NCI-H2196 treated with DMSO at 0.1 percent for 48 hours (cell line): ENCODE results near the gene CAAP1.
"Not testable (repeated sequence)": the region's sequence is repeated elsewhere in the genome, so short reads cannot be mapped to it uniquely, and the experiment has no call there.

Experiments used
- DNase-seq: peaks from one replicate; lab custom pipeline; 2025; ENCODE audit not compliant: unreplicated experiment; lab: John Stamatoyannopoulos, UW

Gene CAAP1

DNA sequence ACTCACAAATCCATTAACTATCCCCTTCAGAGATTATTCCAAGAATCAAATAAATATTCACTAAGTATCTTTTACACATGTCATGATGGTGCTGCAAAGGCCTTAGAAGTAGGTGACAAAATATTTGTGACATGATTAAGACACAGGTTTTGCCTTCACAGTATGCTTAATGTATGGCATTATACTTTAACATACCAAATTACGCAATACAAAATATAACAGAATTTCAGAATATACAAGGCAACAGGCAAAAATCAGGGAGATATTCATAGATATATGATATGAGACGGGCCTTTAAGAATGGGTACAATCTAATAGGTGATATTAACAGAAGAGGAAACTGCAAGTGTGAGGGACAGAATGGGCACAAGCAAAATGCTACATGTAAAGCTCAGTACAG is 41.6 kb downstream of the CAAP1 start:
- DNase-seq: no peak

DNA sequence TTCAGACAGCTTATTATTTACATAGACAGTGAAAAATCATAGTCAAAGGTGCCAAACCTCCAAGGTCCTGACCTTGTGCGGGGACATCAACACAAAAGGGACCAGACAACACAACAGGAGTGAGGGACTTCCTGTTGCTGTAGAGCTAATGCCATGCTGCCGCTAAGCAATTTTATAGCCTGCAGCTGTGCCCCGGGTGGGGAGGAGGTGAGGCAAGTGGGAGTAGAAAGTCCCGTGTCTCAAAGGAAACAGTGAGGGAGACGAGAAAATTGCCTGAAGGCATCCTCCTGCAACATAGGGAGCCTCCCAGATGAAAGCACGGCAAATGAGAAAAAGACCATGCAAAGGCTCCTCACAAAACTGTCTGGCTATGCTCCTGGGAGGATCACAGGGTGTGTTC is 58.8 kb downstream of the CAAP1 start:
- DNase-seq: no peak

DNA sequence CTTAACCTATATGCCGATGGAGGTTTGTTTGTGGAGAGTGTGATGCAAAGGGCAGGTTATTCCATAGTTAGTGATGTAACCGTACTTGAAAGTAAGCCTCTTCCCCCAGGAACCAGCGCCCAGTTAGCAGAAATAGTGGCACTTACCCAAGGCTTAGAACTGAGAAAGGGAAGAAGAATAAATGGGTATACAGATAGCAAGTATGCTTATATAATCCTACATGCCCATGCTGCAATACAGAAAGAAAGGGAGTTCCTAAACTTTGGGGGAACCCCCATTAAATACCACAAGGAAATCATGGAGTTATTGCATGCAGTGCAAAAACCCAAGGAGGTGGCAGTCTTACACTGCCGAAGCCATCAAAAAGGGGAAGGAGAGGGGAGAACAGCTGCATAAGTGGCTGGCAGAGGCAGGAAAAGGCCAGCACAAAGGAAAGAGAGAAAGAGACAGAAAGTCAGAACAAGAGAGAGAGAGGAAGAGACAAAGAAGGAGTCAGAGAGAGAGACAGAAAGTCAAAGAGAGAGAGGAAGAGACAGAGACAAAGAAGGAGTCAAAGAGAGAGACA is 64.1 kb downstream of the CAAP1 start:
- not testable (repeated sequence) for DNase-seq

- DNase-seq: no peak
These were observed 77.8 kb downstream of the CAAP1 start for GRCh38 chr9:26814799-26815198.

DNA sequence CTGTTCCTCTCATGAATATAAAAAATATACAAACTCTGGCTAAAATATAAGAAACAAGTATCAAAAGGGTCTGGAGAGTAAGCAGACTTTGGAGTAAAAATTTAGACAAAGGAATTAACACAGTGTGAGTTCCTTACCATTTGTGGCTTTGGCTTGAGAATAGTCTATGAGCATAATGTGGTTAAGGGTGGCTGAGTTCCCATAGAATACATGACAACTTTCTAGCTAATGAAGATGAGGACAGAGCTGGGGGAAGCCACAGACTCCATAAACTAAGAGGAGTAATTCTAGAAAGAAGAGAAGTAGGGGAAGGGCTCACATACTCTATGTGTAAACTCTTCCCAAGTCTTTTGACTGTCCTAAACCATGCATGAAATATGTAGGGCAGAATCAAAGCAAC is 79.4 kb downstream of the CAAP1 start:
- no peak for DNase-seq

- DNase-seq: no peak
These were observed 80.4 kb downstream of the CAAP1 start for GRCh38 chr9:26812217-26812616.

GRCh38 chr9:26811106-26811505 is 81.5 kb downstream of the CAAP1 start:
- DNase-seq: no peak

DNA sequence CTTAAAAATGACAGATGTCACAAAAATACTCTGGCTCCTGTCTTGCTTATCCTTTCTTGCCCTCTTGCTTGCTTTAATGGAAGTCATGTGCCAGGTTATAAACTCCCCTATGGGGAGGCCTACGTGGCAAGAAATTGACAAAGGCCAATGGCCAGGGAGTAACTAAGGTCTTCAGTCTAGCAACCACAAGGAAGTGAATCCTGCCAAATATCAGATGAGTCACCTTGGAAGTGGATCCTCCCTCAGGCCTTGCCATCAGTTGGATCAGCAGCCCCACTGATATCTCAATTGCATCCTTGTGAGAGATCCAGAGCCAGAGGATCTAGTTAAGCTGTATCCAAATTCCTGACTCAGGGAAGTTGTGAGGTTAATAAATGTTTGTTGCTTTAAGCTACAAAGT is 82.8 kb downstream of the CAAP1 start:
- no peak for DNase-seq

- DNase-seq: no peak
These were observed 85.4 kb downstream of the CAAP1 start for GRCh38 chr9:26807161-26807560.

DNA sequence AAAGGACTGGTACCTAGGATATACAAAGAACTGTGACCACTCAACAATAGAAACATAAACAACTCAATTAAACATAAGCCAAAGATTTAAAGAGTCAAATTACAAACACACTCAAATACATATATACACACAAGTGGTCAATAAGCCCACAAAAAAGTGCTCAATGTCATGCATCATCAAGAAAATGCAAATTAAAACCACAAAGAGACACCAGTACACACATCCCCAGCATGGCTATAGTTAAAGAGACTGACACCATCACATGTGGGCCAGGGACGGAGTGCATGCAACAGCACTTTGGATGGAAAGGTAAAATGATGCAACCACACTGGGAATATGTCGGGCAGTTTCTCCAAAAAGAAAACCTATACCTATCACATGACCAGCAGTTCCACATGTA is 89.7 kb downstream of the CAAP1 start:
- no peak for DNase-seq

- no peak for DNase-seq
These were observed 90.8 kb downstream of the CAAP1 start for GRCh38 chr9:26801772-26802171.

- DNase-seq: peak; percentile 52
These were observed 92.3 kb downstream of the CAAP1 start for GRCh38 chr9:26800322-26800721.

DNA sequence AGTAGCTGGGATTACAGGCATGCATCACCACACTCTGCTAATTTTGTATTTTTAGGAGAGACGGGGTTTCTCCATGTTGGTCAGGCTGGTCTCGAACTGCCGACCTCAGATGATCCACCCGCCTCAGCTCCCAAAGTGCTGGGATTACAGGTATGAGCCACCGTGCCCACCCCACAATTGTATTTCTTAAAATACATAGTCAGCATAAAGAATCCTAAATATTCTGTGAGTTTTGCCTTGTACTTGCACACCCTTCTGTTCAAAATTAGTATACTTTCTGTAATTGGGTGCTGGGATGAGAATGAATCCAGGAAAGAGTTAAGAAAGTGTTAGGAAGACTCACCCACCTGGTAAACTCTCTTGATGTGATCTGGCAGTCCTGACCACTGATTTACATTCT is 101.3 kb downstream of the CAAP1 start:
- no peak for DNase-seq
